Activated CD4-positive, CD25-positive, alpha-beta regulatory T cell treated with anti-CD3 and anti-CD28 coated beads, Interleukin-2, amount 50 U/mL, for 72 hours (primary cell): ENCODE results near the gene JADE1.
A peak's percentile ranks its signal among the peaks of the same experiment; 100 is the strongest.

Experiments
- DNase-seq: peaks from one replicate; pipeline ENCODE4 v3.0.0; 2021

Gene JADE1

DNA sequence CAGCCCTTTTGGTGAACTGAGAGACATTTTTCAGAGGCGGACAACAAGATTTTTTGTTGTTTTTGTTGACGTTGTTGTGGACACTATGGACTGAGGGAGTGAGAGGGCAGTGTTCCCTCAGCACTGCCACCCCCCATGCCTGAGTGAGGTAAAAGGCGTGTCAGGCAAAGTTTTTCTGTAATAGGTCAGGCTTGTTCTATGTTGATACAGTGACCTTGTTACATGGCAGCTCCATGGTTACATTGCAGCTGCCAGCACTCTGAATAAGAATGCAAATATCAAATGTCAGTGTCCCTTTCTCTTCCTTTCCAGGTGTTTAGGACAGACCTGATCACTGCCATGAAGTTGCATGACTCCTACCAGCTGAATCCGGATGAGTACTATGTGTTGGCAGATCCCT is 36.6 kb downstream of the JADE1 start:
- DNase-seq: no peak

DNA sequence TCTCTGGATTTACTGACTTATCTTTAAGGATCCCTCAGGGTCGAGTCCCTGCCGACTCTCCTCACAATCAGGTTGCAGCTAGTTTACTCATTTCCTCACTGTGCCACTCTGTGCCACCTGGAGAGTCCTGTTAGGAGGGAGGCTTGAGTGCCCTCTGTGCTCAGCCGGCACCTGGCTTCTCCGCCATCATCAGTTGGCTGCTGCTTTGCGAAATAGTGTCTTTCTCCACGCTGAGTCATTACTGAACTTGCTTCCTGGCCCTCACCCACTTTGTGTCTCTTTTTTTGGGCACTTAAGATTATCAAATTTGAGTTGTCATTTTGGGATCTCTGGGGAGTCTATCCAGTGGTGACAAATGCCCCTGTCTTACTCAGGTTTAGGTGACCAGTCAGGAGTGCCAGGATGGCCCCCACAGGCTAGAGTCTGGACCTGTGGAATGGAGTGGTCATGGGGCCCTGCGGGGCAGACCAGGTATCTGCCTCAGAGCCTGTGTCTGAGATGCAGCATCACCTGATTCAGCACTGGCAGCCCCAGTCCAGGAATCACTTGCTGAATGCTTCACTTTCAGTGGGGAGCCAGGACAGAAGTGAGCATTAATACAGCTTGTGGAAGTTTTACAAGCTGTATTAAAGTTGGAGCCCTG is 37.7 kb downstream of the JADE1 start:
- no peak for DNase-seq

DNA sequence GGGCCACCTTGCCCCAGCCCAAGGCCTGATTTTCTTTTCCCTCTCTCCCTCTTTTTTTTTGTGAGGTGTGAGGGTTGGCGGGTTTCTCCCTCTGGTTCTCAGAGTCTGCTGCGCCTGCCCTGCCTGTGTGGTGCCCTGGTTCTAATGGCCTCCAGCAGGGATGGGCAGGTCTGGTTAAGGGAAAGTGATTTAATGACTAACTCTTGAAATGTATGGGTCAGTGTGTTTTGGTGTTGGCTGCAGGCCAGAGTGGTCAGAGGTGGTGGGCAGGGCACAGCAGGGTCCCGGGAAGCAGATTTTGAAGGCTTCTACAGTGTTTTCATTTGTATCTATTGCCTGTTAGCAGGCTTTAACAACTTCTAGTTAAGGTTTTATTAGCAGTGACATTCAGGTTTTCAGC is 39.0 kb downstream of the JADE1 start:
- DNase-seq: no peak

DNA sequence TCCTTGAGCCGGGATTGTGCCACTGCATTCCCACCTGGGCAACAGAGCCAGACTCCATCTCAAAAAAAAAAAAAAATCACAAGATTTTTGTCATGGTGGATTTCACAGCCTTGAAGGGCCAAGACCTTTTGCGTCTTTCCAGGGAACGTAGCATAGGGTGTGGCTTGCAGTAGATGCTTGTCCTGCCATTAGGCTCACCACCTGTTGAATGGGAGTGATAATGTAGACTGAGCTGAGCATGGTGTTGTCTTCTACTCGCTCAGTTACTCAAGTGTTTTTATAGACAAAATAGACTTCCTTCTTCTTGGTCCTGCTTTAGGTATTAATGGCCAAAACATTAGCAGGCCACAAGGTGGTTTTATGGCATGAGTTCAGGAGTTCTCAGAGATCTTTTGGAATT is 40.8 kb downstream of the JADE1 start:
- DNase-seq: no peak

DNA sequence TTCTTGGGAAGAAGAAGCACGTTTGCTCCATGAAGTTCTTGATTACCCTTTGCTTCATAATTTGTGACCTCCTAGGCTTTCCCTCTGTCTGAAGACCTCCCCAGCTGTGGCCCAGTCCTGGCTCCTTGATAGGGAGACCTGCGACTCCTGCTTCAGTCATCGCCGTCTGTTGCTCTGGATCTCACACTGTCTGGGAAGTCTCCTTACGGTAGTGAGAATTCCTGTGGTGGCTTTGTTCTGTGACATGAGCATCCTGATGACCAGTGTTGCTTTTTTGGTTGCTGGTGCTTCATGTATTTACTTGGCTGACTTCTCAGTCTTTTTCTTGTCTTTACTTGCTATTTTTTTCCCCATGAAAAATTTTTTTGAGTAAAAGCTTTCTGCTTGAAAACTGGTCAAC is 44.2 kb downstream of the JADE1 start:
- DNase-seq: no peak

DNA sequence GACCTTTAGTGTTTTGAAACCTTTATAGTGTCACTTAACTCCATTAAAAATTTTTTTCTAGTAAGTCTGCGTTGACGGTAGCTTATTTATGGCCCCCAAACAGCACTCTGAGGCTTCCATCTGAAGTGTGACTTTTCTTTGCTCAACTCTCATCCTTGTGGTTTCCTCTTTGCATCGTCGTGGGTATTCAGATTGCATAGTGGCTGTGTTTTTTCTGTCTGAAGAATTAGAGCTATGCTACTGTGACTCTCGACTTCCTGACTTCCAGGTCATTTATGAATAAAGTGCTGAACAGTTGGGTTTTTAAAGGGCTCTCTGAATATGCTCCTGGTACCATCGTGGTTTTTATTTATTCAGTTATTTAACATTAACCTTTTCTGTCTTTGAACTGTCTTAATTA is 44.9 kb downstream of the JADE1 start:
- DNase-seq: no peak

DNA sequence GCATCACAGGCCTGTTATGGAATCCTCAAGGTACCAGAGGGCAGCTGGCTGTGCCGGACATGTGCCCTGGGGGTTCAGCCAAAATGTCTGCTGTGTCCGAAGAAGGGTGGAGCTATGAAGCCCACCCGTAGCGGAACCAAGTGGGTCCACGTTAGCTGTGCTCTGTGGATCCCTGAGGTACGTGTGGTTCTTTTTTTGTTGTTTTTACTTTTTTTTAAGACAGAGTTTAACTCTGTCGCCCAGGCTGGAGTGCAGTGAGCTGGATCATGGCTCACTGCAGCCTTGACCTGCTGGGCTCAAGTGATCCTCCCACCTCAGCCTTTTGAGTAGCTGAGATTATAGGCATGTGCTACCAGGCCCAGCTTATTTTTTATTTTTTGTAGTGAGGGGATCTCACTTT is 46.1 kb downstream of the JADE1 start:
- DNase-seq: no peak

DNA sequence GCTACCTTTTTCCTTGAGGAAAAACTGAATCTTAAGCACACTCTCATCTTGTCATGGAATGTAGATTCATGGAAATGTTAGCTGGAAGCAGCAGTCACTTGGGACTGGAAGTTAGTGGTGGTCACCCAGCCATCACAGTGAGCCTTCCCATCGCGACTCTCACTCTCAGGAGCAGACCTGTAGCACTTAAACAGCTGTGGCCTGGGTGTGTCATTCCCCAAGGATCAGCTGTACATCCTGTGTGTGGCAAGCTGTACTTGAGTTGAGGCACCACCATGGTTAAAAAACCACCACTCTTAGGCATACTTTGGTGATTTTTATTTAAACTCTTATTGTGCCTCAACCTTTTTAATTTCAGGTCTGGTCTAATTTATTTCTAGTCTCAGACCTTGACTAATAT is 46.7 kb downstream of the JADE1 start:
- no peak for DNase-seq

DNA sequence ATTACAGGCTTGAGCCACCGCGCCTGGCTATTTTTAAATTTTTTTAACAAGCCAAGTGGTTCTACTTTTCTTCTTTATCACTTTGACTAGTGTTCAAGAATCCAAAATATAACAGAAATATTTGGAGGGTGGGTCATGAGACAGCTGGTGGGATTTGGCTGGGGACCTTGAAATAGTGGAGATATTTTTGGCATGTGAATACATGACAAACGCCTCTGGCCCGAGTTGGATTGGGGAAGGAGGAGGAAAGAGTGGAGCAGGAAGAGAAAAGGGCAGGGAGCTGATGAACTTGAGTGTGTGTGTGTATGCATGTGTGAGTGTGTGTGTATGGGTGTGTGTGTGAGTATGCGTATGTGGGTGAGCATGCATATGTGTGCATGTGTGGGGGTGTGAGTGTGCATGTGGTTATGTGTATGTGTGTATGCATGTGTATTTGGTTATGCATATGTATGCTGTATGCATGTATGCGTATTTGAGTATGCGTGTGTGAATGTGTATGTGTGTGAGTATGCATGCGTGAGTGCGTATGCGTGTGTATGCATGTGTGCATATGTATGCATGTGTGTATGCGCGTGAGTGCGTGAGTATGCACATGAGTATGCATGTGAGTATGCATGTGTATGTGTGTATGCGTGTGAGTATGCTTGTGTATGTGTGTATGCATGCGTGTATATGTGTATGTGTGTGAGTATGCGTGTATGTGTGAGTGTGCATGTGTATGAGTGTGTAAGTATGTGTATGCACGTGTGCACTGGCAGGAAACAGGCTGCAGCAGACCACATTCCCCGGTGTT is 49.6 kb downstream of the JADE1 start:
- DNase-seq: no peak

DNA sequence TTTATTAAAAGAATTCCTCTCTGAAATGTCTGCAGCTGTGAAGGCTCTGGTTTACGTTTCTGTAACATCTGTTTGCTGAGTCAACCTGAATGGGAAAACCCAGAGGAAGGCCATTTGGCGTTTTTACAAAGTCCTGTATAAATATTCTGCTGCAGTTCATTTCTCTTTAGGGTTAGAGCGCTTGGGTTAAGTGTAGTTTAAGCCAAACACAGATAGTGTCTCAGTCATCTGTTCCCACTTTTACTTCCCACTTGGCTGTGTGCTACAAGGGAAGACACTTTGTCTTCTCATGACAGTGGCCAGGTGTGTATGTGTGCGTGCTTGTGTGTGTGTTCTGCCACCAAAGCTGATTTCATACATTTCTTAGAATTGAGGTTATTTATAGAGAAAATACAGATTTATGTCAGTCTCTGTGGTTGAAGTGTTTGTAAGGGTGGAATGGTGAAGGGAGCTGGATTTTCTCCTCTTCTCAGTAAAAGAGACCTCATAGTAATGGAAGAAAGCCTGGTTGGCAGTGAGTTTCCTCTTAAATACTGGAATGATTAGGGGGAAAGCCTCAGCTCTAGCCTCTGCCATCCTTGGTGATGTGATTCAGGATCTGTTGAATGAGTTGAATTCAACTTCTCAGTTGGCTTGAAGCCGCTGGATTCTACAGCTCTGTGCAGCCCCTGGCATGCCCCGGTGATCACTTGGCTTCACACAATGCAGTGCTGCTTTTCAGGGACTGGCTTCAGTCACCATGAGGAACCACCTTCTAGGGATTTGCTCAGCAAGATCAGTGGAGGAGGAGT is 50.6 kb downstream of the JADE1 start:
- DNase-seq: no peak

DNA sequence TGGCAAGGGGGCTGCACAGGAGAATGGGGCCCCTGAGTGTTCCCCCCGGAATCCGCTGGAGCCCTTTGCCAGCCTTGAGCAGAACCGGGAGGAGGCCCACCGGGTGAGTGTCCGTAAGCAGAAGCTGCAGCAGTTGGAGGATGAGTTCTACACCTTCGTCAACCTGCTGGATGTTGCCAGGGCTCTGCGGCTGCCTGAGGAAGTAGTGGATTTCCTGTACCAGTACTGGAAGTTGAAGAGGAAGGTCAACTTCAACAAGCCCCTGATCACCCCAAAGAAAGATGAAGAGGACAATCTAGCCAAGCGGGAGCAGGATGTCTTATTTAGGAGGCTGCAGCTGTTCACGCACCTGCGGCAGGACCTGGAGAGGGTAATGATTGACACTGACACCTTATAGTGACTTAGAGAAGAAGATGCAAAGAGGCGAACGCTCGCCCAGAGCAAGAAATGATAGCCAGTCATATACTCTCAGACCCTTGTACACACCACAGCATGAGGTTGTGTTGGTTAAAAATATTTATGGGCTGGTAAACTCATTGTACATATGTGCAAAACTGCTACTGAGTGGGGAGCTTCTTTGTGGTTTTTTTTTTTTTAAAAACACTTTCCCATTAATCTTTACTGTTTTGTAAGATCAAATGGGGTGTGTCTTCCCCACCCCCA is 52.5 kb downstream of the JADE1 start:
- DNase-seq: no peak

DNA sequence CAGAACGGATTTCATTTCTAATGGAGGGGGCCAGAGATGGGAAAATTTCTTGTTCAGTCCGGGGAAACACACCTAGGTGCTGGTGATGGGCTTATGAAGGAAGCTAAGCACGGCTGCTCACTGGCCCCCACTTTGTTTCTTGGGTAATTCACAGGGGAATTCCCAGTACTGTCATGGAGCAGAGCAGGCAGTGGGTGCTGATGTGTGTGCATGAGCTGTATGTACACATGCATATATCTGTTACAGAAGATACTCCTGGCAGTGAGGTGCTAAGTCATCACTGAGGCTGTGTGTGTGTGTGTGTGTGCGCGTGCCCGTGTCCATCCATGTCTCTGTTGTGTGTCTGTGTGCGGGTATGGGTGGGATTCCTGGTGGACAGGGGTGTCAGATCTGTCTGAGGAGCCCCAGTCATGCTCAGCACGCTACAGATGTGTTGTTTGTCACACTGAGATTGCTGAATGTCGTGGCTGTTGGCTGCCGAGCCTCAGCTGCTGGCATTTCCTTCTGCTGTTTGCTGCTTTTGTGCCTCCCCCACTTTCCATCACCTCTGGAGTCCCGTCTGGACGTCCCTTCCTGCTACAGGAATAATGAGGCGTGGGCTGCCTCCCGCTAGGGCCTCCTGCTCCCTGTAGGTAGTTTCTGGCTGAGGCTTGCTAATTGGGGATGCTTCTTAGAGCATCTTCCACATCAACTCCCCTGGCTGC is 53.3 kb downstream of the JADE1 start:
- no peak for DNase-seq

DNA sequence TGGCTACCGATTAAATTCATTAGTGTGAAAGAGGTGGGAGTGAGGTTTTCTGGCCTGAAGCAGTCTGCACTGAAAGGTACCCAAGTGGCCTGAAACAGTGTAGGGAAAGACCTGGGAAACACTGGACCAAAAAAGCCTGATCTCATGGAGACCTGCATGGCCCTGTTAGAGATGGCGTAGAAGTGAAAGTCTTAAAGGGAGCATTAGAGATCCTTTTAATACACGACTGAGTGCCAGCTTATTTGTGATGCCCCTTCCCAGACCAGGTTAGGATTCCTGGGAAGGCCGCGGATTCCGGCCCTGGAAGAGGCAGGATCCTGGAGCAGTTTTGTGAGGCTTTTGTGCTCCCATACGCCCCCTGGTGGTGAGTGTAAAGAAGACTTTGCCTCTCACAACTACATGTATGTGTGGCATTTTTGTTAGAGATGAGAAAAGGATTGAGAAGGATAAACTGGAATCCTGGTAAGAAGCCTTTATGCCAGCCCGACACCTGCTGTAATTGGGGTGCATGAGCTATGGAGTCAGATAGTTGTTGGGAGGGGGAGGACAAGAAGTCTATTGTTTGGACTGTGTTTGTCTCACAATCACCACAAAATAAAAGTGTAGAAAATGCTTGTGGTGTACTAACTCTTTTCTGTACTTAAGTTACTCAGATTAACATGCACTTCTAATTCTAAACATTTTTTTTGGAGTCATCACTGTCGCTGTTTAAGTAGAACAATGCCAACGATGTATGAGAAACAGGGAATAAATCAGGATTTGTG is 54.0 kb downstream of the JADE1 start:
- peak; percentile 72 for DNase-seq

DNA sequence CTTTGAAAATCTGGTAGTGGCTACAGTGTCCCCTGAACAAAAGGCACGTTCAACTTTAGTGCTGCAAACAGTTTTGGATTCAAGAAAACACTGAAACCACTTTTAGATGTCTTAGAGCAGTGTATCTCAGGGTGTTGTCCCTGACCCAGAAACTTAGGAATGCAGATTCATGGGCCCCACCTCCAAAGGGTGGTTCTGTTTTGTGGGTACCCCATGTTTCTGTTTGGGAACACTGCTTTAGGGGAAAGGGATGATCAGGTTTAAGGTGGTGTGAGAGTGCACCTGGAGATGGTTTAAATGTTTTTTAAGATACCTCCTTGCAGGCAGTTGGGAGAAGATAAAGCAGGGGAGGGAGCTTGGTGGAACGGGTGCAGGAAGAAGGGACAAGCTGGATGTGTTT is 55.6 kb downstream of the JADE1 start:
- no peak for DNase-seq

DNA sequence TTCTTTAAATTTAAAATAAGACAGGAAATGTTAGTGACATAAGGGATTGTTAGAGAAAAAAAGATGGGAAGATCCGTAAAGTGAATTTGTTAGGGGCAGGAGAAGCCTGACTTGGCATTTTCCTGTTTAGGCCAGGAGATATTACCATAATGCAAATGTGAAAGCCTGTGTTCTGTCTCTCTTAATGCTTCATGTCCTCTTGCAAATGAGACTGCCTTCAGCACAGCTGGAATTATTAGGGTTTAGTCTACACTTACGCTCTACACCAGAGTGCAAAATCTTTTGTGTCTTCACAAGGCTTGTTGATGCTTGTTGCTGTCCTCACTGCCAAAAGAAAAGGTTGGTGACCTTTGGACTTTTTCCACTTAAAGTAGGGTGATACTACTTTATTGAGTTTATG is 56.8 kb downstream of the JADE1 start:
- no peak for DNase-seq

DNA sequence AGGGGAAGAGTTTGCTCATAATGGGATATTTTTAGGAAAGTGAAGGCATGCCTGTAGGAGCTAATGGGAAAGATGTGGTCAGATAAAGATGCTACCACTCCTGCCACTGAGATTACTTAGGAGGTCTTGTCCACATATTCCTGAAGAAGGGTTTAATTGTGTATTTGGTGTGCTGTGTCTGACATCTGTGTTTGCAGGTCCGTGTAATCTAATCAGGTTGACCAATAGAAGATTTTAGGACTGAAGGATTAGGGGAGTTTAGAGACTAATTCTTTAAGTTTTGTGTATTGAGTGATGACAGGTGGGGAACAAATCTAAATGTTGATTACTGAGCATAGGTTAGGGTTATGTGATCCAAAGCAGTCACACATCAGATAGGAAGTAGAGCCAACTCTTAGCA is 57.2 kb downstream of the JADE1 start:
- DNase-seq: no peak

DNA sequence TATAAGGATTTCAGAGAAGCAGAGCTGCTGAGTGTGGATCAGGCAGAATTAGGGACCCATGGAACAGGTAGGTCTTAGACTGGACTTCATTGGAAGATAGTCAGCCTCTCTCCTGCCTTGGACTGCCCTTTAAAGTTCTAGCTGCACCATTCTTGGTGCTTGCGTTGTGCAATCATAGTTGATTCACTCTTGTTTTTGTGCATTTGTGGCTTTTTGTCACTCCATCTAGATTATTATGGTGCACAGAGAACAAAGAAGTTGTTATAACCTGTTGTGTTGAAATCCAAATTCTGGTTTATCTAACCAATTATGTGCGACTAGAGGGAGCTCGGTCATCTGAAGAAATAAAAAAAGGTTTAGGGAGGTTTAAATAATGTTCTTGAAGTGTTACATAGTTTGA is 59.3 kb downstream of the JADE1 start:
- no peak for DNase-seq

DNA sequence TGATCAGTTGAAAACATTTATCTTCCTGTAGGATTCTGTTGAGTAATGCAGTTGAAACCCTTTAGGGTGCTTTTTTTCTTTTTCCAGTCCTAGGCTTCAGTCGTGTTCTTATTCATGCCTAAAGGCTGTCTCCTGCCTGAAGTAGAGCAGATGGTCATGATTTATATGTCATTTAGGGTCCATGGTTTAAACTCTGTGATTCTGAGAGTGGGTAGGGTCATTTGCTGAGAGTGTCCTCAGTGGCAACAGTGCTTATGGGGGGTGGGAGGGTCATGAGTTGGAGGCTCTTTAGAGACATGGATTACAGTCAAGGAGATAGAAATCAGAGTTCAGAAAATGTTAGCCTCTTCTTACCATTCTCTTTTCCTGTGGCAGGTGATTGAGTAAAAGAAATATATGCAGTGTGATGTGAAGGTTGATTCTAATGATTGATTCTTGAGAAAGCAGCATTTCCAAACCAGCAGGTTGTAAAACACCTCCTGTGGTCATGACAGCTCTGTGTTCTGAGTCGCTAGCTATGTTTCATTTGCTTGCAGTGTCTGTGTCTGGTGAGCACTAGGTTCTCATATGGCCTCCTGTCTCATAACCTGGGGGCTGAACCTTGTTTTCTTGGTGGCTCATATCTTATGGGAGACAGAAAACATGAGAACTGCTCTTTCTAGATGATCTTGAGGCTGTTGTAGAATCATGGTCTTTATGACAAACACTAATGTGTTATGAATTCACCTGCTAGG is 60.4 kb downstream of the JADE1 start:
- DNase-seq: no peak

DNA sequence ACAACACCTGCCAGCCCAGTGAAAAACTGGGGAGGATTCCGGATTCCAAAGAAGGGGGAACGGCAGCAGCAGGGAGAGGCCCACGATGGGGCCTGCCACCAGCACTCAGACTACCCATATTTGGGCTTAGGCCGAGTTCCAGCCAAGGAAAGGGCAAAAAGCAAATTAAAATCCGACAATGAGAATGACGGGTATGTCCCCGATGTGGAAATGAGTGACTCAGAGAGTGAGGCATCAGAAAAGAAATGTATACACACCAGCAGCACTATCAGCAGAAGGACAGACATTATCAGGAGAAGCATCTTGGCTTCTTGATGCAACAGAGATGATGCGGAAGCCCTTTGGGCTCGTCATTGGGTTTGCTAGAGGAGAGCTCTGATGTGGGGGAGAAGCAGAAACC is 62.4 kb downstream of the JADE1 start:
- no peak for DNase-seq

DNA sequence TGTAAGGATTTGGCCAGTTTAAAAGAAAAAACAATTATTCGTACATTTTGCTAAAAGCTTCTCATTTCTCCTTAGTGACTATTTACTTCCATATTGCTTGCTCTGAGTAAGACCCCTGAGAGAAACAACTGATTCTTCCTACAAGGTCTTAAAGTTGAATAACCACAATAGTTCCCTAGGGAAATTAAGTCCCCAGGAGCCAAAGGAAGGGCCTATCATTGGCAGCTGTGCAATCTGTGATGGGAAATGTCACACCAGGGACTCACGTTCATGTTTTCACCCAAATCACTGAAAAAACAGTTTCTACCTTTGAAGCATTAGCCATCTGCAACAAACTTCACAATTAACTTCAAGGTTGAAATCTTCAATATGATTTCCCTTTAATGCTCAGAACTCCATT is 66.7 kb downstream of the JADE1 start:
- no peak for DNase-seq

DNA sequence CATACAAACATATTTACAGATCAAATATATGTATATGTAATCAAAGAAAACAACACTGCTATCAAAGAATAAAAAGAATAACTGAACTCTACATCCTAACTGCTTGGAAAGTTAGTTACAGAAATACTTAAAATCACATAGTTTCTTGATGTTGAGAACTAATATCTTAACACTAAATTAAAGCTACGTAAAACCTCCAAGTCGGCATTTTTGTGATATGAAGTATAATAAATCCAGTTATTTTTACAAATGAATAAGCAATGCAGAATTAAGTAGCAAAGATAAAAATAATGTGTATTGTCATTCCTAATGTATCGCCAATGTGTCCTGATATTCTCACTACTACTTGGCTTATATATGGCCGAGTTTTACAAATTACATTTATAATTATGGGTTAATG is 68.4 kb downstream of the JADE1 start:
- DNase-seq: no peak
